Mucosa of stomach (tissue), 1 donor: Measurements from ENCODE around the gene OSCP1.

Experiments
- H3K27me3 ChIP-seq: one replicate; pipeline ENCODE4 v1.7.0; 2013; ENCODE audit warnings: mild to moderate bottlenecking, low read length; ENCODE audit not compliant: control insufficient read depth, insufficient read depth
- H3K36me3 ChIP-seq: one replicate; pipeline ENCODE4 v1.7.0; 2013; ENCODE audit warnings: low read length; ENCODE audit not compliant: control insufficient read depth, insufficient read depth
- H3K4me1 ChIP-seq: one replicate; pipeline ENCODE4 v1.7.0; 2013; ENCODE audit warnings: mild to moderate bottlenecking, low read length; ENCODE audit not compliant: control insufficient read depth, insufficient read depth
- H3K4me3 ChIP-seq: one replicate; pipeline ENCODE4 v1.7.0; 2013; ENCODE audit warnings: low read length
- H3K9ac ChIP-seq: one replicate; pipeline ENCODE4 v1.7.0; 2013; ENCODE audit warnings: mild to moderate bottlenecking, low read length, moderate library complexity
- H3K9me3 ChIP-seq: one replicate; pipeline ENCODE4 v1.7.0; 2013; ENCODE audit warnings: mild to moderate bottlenecking, low read length, moderate library complexity; ENCODE audit not compliant: control insufficient read depth
- donor health status: Pancreatic carcinoma.

The OSCP1 gene

GRCh38 chr1:36438715-36439114 is 11.5 kb downstream of the OSCP1 start:
- no peak overlapping the region for H3K9ac ChIP-seq
- no peaks in the 10 kb centered on the region for H3K4me1 ChIP-seq
- no peaks in the 10 kb centered on the region for H3K36me3 ChIP-seq
- no peaks in the 10 kb centered on the region for H3K27me3 ChIP-seq
- H3K4me3 ChIP-seq, result no peak overlapping the region
- no peaks in the 10 kb centered on the region for H3K9me3 ChIP-seq

GRCh38 chr1:36436821-36437220 is 13.4 kb downstream of the OSCP1 start:
- no peak overlapping the region for H3K9ac ChIP-seq

GRCh38 chr1:36433102-36433501 is 17.1 kb downstream of the OSCP1 start:
- Histone ChIP-seq H3K9ac (no peak overlapping the region), H3K4me3 (no peak overlapping the region), H3K27me3 (no peaks in the 10 kb centered on the region), H3K9me3 (no peaks in the 10 kb centered on the region), H3K36me3 (no peaks in the 10 kb centered on the region), H3K4me1 (no peaks in the 10 kb centered on the region)

More at GRCh38 chr1:36436821-36437220, 13.4 kb downstream of the OSCP1 start:
- no peaks in the 10 kb centered on the region for H3K4me1 ChIP-seq
- H3K36me3 ChIP-seq, result no peaks in the 10 kb centered on the region
- H3K9me3 ChIP-seq, result no peaks in the 10 kb centered on the region
- H3K4me3 ChIP-seq, result no peak overlapping the region
- no peaks in the 10 kb centered on the region for H3K27me3 ChIP-seq

GRCh38 chr1:36432616-36433015 is 17.6 kb downstream of the OSCP1 start:
- Histone ChIP-seq H3K9me3 (no peaks in the 10 kb centered on the region), H3K9ac (no peak overlapping the region), H3K36me3 (no peaks in the 10 kb centered on the region), H3K4me3 (no peak overlapping the region), H3K27me3 (no peaks in the 10 kb centered on the region), H3K4me1 (no peaks in the 10 kb centered on the region)

GRCh38 chr1:36425791-36426190 is 24.5 kb downstream of the OSCP1 start:
- Histone ChIP-seq H3K9ac (no peak overlapping the region), H3K36me3 (peaks cover 5% of the 10 kb centered on the region), H3K27me3 (no peaks in the 10 kb centered on the region), H3K4me1 (no peaks in the 10 kb centered on the region), H3K9me3 (no peaks in the 10 kb centered on the region), H3K4me3 (no peak overlapping the region)

GRCh38 chr1:36421649-36422048 is 28.6 kb downstream of the OSCP1 start:
- peaks cover 5% of the 10 kb centered on the region for H3K36me3 ChIP-seq
- no peaks in the 10 kb centered on the region for H3K9me3 ChIP-seq
- no peaks in the 10 kb centered on the region for H3K27me3 ChIP-seq
- no peak overlapping the region for H3K4me3 ChIP-seq
- no peak overlapping the region for H3K9ac ChIP-seq
- H3K4me1 ChIP-seq, result no peaks in the 10 kb centered on the region

GRCh38 chr1:36420836-36421317 is 29.4 kb downstream of the OSCP1 start:
- no peaks in the 10 kb centered on the region for H3K9me3 ChIP-seq
- H3K9ac ChIP-seq, result no peak overlapping the region
- H3K36me3 ChIP-seq, result peaks cover 5% of the 10 kb centered on the region
- H3K4me3 ChIP-seq, result no peak overlapping the region
- no peaks in the 10 kb centered on the region for H3K4me1 ChIP-seq
- no peaks in the 10 kb centered on the region for H3K27me3 ChIP-seq

- H3K9ac ChIP-seq, result no peak overlapping the region
- H3K36me3 ChIP-seq, result peaks cover 5% of the 10 kb centered on the region
- no peaks in the 10 kb centered on the region for H3K9me3 ChIP-seq
- no peak overlapping the region for H3K4me3 ChIP-seq
- no peaks in the 10 kb centered on the region for H3K27me3 ChIP-seq
- H3K4me1 ChIP-seq, result no peaks in the 10 kb centered on the region
These were observed 29.8 kb downstream of the OSCP1 start for GRCh38 chr1:36420409-36420808.

- H3K36me3 ChIP-seq, result peaks cover 5% of the 10 kb centered on the region
- H3K4me1 ChIP-seq, result no peaks in the 10 kb centered on the region
- H3K9ac ChIP-seq, result no peak overlapping the region
- no peaks in the 10 kb centered on the region for H3K27me3 ChIP-seq
- H3K9me3 ChIP-seq, result no peaks in the 10 kb centered on the region
- H3K4me3 ChIP-seq, result no peak overlapping the region
These were observed 30.7 kb downstream of the OSCP1 start for GRCh38 chr1:36419569-36419968.

GRCh38 chr1:36419140-36419539 is 31.1 kb downstream of the OSCP1 start:
- Histone ChIP-seq H3K4me3 (no peak overlapping the region), H3K27me3 (no peaks in the 10 kb centered on the region), H3K9ac (no peak overlapping the region), H3K36me3 (peaks cover 5% of the 10 kb centered on the region), H3K4me1 (no peaks in the 10 kb centered on the region), H3K9me3 (no peaks in the 10 kb centered on the region)

- Histone ChIP-seq H3K36me3 (peaks cover 5% of the 10 kb centered on the region), H3K4me1 (no peaks in the 10 kb centered on the region), H3K27me3 (no peaks in the 10 kb centered on the region), H3K9ac (no peak overlapping the region), H3K9me3 (no peaks in the 10 kb centered on the region), H3K4me3 (no peak overlapping the region)
These were observed 32.3 kb downstream of the OSCP1 start for GRCh38 chr1:36417931-36418330.

GRCh38 chr1:36415661-36416326 is 34.5 kb downstream of the OSCP1 start:
- Histone ChIP-seq H3K27me3 (no peaks in the 10 kb centered on the region), H3K36me3 (no peaks in the 10 kb centered on the region), H3K4me3 (no peak overlapping the region), H3K4me1 (no peaks in the 10 kb centered on the region), H3K9ac (no peak overlapping the region), H3K9me3 (no peaks in the 10 kb centered on the region)

- Histone ChIP-seq H3K9me3 (no peaks in the 10 kb centered on the region), H3K4me3 (no peak overlapping the region), H3K9ac (no peak overlapping the region), H3K4me1 (no peaks in the 10 kb centered on the region), H3K36me3 (no peaks in the 10 kb centered on the region), H3K27me3 (no peaks in the 10 kb centered on the region)
These were observed 35.9 kb downstream of the OSCP1 start for GRCh38 chr1:36414384-36414783.
